Measurements from ENCODE around the gene EFNA4.

- TF ChIP-seq, protein P1, sequence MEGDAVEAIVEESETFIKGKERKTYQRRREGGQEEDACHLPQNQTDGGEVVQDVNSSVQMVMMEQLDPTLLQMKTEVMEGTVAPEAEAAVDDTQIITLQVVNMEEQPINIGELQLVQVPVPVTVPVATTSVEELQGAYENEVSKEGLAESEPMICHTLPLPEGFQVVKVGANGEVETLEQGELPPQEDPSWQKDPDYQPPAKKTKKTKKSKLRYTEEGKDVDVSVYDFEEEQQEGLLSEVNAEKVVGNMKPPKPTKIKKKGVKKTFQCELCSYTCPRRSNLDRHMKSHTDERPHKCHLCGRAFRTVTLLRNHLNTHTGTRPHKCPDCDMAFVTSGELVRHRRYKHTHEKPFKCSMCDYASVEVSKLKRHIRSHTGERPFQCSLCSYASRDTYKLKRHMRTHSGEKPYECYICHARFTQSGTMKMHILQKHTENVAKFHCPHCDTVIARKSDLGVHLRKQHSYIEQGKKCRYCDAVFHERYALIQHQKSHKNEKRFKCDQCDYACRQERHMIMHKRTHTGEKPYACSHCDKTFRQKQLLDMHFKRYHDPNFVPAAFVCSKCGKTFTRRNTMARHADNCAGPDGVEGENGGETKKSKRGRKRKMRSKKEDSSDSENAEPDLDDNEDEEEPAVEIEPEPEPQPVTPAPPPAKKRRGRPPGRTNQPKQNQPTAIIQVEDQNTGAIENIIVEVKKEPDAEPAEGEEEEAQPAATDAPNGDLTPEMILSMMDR (conservative IDR thresholded peaks at IDR 0.05; ENCODE audit: low read depth, low read length), result no peak
- TF ChIP-seq EZH2phosphoT487 (IDR thresholded peaks at IDR 0.05; ENCODE audit: borderline replicate concordance, low read length), result no peak
These were observed 24.3 kb upstream of the EFNA4 start for GRCh38 chr1:155039308-155039669.

Measured in PC-3 (cell line).